HCT116 (cell line): ENCODE data around the gene MRPL39. TPM values are rescaled to one million over a fixed set of nuclear protein-coding genes. Genes with fewer than 3 reads are reported as not detected.

Source experiments
- ATAC-seq: fragments of 200-7000 bp; cut with Tn5 transposase; 2 replicates; pipeline ENCODE4 v1.9.1; 2020; ENCODE audit warnings: mild to moderate bottlenecking, moderate library complexity
- BruUV-seq: library from RNA; stranded (reverse); fragments of 400-500 nt; replicated peaks from 2 replicates; lab custom pipeline; 2021; lab: Mats Ljungman, UMichigan
- CTCF ChIA-PET: fragments of 300-600 bp; sonication (Branson Sonifier 250); formaldehyde crosslinking; loops from one replicate; lab custom pipeline; 2021; ENCODE audit warnings: antibody characterized with exemption; lab: Charles Lee
- POLR2A ChIA-PET: fragments of 300-600, 350-600 bp; sonication (Branson Sonifier 250); formaldehyde crosslinking; loops from one replicate; lab custom pipeline; 2021; ENCODE audit warnings: antibody characterized with exemption; lab: Charles Lee
- RAD21 ChIA-PET, 2 experiments: fragments of 300-600 bp; sonication (Branson Sonifier 250); formaldehyde crosslinking; loops; one replicate each; lab custom pipeline; 2023; ENCODE audit warnings: low total read pairs in 2 of 2; ENCODE audit not compliant: uncharacterized antibody in 2 of 2, unreplicated experiment in 2 of 2, low non-redundant PET in 1 of 2; lab: Charles Lee
- DNase-seq: peaks from one replicate; pipeline ENCODE4 v3.0.0-alpha.2; 2010; ENCODE audit warnings: low read depth, low spot score
- H2AFZ ChIP-seq: fragments of 200-600 bp; shearing (Covaris generic), sonication (generic); 2 replicates; pipeline ENCODE4 v1.6.1; 2017; ENCODE audit warnings: low read depth, mixed run types, mixed read lengths, antibody characterized with exemption, low read length; ENCODE audit not compliant: poor library complexity, severe bottlenecking
- H3K27ac ChIP-seq: 2 replicates; pipeline ENCODE4 v1.5.1; 2012; ENCODE audit warnings: low read depth, low read length
- H3K27me3 ChIP-seq: fragments of 200-600 bp; sonication (generic); 2 replicates; pipeline ENCODE4 v1.6.1; 2016; ENCODE audit warnings: mixed run types, low read length, mixed read lengths; ENCODE audit not compliant: insufficient read depth
- H3K36me3 ChIP-seq, 2 experiments: fragments of 200-500 bp in 1 of 2; fragments of 200-600 bp in 1 of 2; sonication (Bioruptor generic) in 1 of 2; sonication (generic) in 1 of 2; 2 replicates each; pipeline versions ENCODE4 v1.5.1 to v1.6.1; 2014 to 2016; ENCODE audit warnings: low read length in 2 of 2, inconsistent platforms in 1 of 2, mixed read lengths in 1 of 2, mixed run types in 1 of 2; ENCODE audit not compliant: insufficient read depth in 2 of 2, control insufficient read depth in 1 of 2
- H3K4me1 ChIP-seq, 2 experiments: fragments of 200-600 bp in 1 of 2; sonication (generic) in 1 of 2; 2 replicates each; pipeline versions ENCODE4 v1.5.1 to v1.6.1; 2012 to 2017; ENCODE audit warnings: low read length in 2 of 2, inconsistent platforms in 1 of 2, mild to moderate bottlenecking in 1 of 2, mixed read lengths in 1 of 2, mixed run types in 1 of 2, moderate library complexity in 1 of 2; ENCODE audit not compliant: insufficient read depth in 2 of 2, control insufficient read depth in 1 of 2
- H3K4me2 ChIP-seq: fragments of 200-600 bp; sonication (generic); 2 replicates; pipeline ENCODE4 v1.6.1; 2017; ENCODE audit warnings: mixed run types, low read length, mixed read lengths
- H3K4me3 ChIP-seq, 2 experiments: fragments of 200-600 bp in 1 of 2; sonication (generic) in 1 of 2; replicated peaks in 1 of 2; 2 replicates each; pipeline ENCODE4 v1.5.1; 2011 to 2016; ENCODE audit warnings: low read length in 2 of 2, control low read depth in 1 of 2, low read depth in 1 of 2, mild to moderate bottlenecking in 1 of 2, mixed read lengths in 1 of 2, mixed run types in 1 of 2
- H3K79me2 ChIP-seq: fragments of 200-600 bp; sonication (generic); 2 replicates; pipeline ENCODE4 v1.6.1; 2017; ENCODE audit warnings: mild to moderate bottlenecking, mixed run types, low read length, moderate library complexity, mixed read lengths; ENCODE audit not compliant: insufficient read depth
- H3K9ac ChIP-seq: fragments of 200-600 bp; sonication (generic); 2 replicates; pipeline ENCODE4 v1.6.1; 2016; ENCODE audit warnings: low read length, mixed read lengths
- H3K9me2 ChIP-seq: fragments of 200-600 bp; sonication (generic), shearing (Covaris generic); 2 replicates; pipeline ENCODE4 v1.6.1; 2017; ENCODE audit warnings: mixed run types, mild to moderate bottlenecking, moderate library complexity; ENCODE audit not compliant: insufficient read depth
- H3K9me3 ChIP-seq, 2 experiments: fragments of 200-500 bp in 1 of 2; fragments of 200-600 bp in 1 of 2; sonication (Bioruptor generic) in 1 of 2; sonication (generic) in 1 of 2; 2 replicates each; pipeline ENCODE4 v1.6.1; 2014 to 2017; ENCODE audit warnings: low read length in 2 of 2, mixed read lengths in 2 of 2, inconsistent platforms in 1 of 2, low read depth in 1 of 2, mild to moderate bottlenecking in 1 of 2, mixed run types in 1 of 2, moderate library complexity in 1 of 2; ENCODE audit not compliant: control insufficient read depth in 1 of 2, insufficient read depth in 1 of 2
- H4K20me1 ChIP-seq: fragments of 200-600 bp; sonication (generic), shearing (Covaris generic); 2 replicates; pipeline ENCODE4 v1.6.1; 2017; ENCODE audit warnings: mixed run types, mild to moderate bottlenecking, moderate library complexity; ENCODE audit not compliant: insufficient read depth
- CEBPB ChIP-seq: IDR thresholded peaks from 2 replicates; pipeline ENCODE4 v1.6.1; 2012; ENCODE audit warnings: low read depth
- EGR1 ChIP-seq: IDR thresholded peaks from 2 replicates; pipeline ENCODE4 v1.6.1; 2012; ENCODE audit warnings: low read depth
- JUND ChIP-seq: IDR thresholded peaks from 2 replicates; pipeline ENCODE4 v1.6.1; 2012
- POLR2A ChIP-seq: IDR thresholded peaks from 2 replicates; pipeline ENCODE4 v1.7.0; 2011; ENCODE audit warnings: borderline replicate concordance; ENCODE audit not compliant: insufficient read depth, insufficient read length; ENCODE audit errors: extremely low read depth
- POLR2AphosphoS5 ChIP-seq: IDR thresholded peaks from 2 replicates; pipeline ENCODE4 v1.6.1; 2011; ENCODE audit warnings: mild to moderate bottlenecking, low read depth, low read length, moderate library complexity
- SP1 ChIP-seq: IDR thresholded peaks from 2 replicates; pipeline ENCODE4 v1.6.1; 2012; ENCODE audit warnings: low read depth
- ZFX ChIP-seq: fragments of 450-650 bp; IDR thresholded peaks from 2 replicates; pipeline ENCODE4 v1.6.1; 2017
- ZNF274 ChIP-seq: fragments of 200-500 bp; sonication (Bioruptor generic); IDR thresholded peaks from 2 replicates; pipeline ENCODE4 v1.6.1; 2014; ENCODE audit warnings: mild to moderate bottlenecking, low read depth, low read length, inconsistent platforms
- intact Hi-C: fragments of 100-400 bp; cut with micrococcal nuclease; formaldehyde crosslinking; loops from 2 replicates; pipeline ENCODE4 v1.10.0; 2022
- total RNA-seq: library from RNA; stranded (reverse); gene quantifications from one replicate; pipeline ENCODE4 v1.2.1, GENCODE V29; 2021; ENCODE audit not compliant: unreplicated experiment
- TF ChIP-seq, protein P1 (sequence below): IDR thresholded peaks from 2 replicates; pipeline ENCODE4 v1.6.1; 2011; ENCODE audit warnings: mild to moderate bottlenecking, low read length, moderate library complexity; ENCODE audit not compliant: insufficient replicate concordance; ENCODE audit errors: extremely low read depth
- TF ChIP-seq, protein P2 (sequence below), 3 experiments: fragments of 200-600 bp in 1 of 3; sonication (generic) in 1 of 3; IDR thresholded peaks in 2 of 3; conservative IDR thresholded peaks in 1 of 3; 2 replicates each; pipeline ENCODE4 v1.5.1; 2012 to 2017; ENCODE audit warnings: low read depth in 2 of 3, low read length in 2 of 3, antibody characterized with exemption in 1 of 3, borderline replicate concordance in 1 of 3, control low read depth in 1 of 3, mild to moderate bottlenecking in 1 of 3, mixed read lengths in 1 of 3, mixed run types in 1 of 3, moderate library complexity in 1 of 3; ENCODE audit not compliant: insufficient read depth in 1 of 3

The MRPL39 gene
- total RNA-seq, 1 experiment from 2014 or later = 41.1 TPM

DNA sequence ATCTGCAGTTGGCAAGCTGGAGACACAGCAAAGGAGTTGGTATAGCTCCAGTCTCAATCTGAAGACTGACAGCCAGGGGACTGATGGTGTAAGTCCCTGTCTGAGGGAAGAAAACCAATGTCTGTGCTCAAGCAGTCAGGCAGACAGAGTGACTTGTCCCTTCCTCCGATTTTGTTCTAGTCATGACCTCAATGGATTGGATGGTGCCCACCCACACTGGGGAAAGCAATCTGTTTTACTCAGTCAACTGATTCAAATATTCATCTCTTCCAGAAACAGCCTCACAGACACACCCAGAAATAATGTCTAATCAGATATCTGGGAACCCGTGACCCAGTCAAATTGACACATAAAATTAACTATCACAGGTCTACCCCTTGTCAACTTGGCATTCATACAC lies 11.9 kb upstream of the MRPL39 start:
- intact Hi-C loops = no loop called here
- CTCF ChIA-PET = no interaction called here
- no peaks in the 10 kb centered on the region for H3K9me3 ChIP-seq
- no peak overlapping the region for H2AFZ ChIP-seq
- no peaks in the 10 kb centered on the region for H3K79me2 ChIP-seq
- no peak overlapping the region for H3K4me3 ChIP-seq
- DNase-seq (no peak), ATAC-seq (no peak)
- BruUV-seq = no TSS peak
- no peaks in the 10 kb centered on the region for H3K27me3 ChIP-seq
- no peak overlapping the region for H3K4me2 ChIP-seq
- H4K20me1 ChIP-seq = no peaks in the 10 kb centered on the region
- TF ChIP-seq EGR1 (no peak), SP1 (no peak), ZFX (no peak), JUND (no peak), POLR2A (no peak), ZNF274 (no peak), POLR2AphosphoS5 (no peak), CEBPB (no peak)
- TF ChIP-seq, protein P1, sequence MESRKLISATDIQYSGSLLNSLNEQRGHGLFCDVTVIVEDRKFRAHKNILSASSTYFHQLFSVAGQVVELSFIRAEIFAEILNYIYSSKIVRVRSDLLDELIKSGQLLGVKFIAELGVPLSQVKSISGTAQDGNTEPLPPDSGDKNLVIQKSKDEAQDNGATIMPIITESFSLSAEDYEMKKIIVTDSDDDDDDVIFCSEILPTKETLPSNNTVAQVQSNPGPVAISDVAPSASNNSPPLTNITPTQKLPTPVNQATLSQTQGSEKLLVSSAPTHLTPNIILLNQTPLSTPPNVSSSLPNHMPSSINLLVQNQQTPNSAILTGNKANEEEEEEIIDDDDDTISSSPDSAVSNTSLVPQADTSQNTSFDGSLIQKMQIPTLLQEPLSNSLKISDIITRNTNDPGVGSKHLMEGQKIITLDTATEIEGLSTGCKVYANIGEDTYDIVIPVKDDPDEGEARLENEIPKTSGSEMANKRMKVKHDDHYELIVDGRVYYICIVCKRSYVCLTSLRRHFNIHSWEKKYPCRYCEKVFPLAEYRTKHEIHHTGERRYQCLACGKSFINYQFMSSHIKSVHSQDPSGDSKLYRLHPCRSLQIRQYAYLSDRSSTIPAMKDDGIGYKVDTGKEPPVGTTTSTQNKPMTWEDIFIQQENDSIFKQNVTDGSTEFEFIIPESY = no peak
- TF ChIP-seq, protein P2, sequence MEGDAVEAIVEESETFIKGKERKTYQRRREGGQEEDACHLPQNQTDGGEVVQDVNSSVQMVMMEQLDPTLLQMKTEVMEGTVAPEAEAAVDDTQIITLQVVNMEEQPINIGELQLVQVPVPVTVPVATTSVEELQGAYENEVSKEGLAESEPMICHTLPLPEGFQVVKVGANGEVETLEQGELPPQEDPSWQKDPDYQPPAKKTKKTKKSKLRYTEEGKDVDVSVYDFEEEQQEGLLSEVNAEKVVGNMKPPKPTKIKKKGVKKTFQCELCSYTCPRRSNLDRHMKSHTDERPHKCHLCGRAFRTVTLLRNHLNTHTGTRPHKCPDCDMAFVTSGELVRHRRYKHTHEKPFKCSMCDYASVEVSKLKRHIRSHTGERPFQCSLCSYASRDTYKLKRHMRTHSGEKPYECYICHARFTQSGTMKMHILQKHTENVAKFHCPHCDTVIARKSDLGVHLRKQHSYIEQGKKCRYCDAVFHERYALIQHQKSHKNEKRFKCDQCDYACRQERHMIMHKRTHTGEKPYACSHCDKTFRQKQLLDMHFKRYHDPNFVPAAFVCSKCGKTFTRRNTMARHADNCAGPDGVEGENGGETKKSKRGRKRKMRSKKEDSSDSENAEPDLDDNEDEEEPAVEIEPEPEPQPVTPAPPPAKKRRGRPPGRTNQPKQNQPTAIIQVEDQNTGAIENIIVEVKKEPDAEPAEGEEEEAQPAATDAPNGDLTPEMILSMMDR (IDR thresholded peaks at IDR 0.05 in 2 of 3, conservative IDR thresholded peaks at IDR 0.05 in 1 of 3; ENCODE audit: borderline replicate concordance in 1 of 3, insufficient read depth in 1 of 3, low read depth in 2 of 3, low read length in 2 of 3) = no peak
- H3K36me3 ChIP-seq = no peaks in the 10 kb centered on the region
- RAD21 ChIA-PET = no interaction called here
- no peak overlapping the region for H3K27ac ChIP-seq
- no peak overlapping the region for H3K9ac ChIP-seq
- POLR2A ChIA-PET = no interaction called here
- no peaks in the 10 kb centered on the region for H3K4me1 ChIP-seq
- no peaks in the 10 kb centered on the region for H3K9me2 ChIP-seq
